Keratinocyte (primary cell): Measurements from ENCODE around the gene FKBP1A.

Source experiments
- CTCF ChIP-seq, 3 experiments: IDR thresholded peaks in 1 of 3; conservative IDR thresholded peaks in 1 of 3; optimal IDR thresholded peaks in 1 of 3; 2 replicates in 2 of 3; 3 replicates in 1 of 3; pipeline versions ENCODE3 to v1.5.1; 2011; ENCODE audit warnings: low read length in 3 of 3, mild to moderate bottlenecking in 3 of 3, moderate library complexity in 2 of 3, control low read depth in 1 of 3, inconsistent platforms in 1 of 3; ENCODE audit not compliant: insufficient read depth in 2 of 3; ENCODE audit errors: extremely low read depth in 1 of 3
- EZH2 ChIP-seq: IDR thresholded peaks from one replicate; pipeline ENCODE4 v1.6.1; 2012; ENCODE audit warnings: inconsistent platforms, mild to moderate bottlenecking, low read length, moderate library complexity

GRCh38 chr20:1418350-1418749 is 25.5 kb upstream of the FKBP1A start:
- TF ChIP-seq EZH2 (no peak), CTCF (optimal IDR thresholded peaks at IDR 0.05 in 1 of 3, IDR thresholded peaks at IDR 0.05 in 1 of 3, conservative IDR thresholded peaks at IDR 0.05 in 1 of 3; ENCODE audit: extremely low read depth in 1 of 3, insufficient read depth in 2 of 3, low read length in 3 of 3) (no peak)
